Transverse colon (tissue), 4 donors: ENCODE results near the gene APOD.

Source experiments
- CTCF ChIP-seq, 5 experiments: fragments of 200-600 bp in 3 of 5; fragments of 450-650 bp in 2 of 5; sonication (generic) in 3 of 5; IDR thresholded peaks; 1 replicate in 2 of 5; 2 replicates in 3 of 5; pipeline ENCODE4 v1.5.1; 2016 to 2017; ENCODE audit warnings: antibody characterized with exemption in 5 of 5, inconsistent platforms in 3 of 5, mild to moderate bottlenecking in 2 of 5, moderate library complexity in 1 of 5
- POLR2AphosphoS5 ChIP-seq, 3 donors: sonication (generic); formaldehyde crosslinking; IDR thresholded peaks; one replicate each; pipeline ENCODE4 v1.6.1; 2016; ENCODE audit warnings: antibody characterized with exemption in 3 of 3

- TF ChIP-seq CTCF (IDR thresholded peaks at IDR 0.05) (no peak), POLR2AphosphoS5 (IDR thresholded peaks at IDR 0.05) (no peak)
Observed at GRCh38 chr3:195613468-195614069, 29.8 kb upstream of the APOD start.
